HL-60 (cell line): ENCODE data around the gene RET.
A peak's percentile ranks its signal among the peaks of the same experiment; 100 is the strongest.

Experiments used
- DNase-seq, 2 experiments: peaks; one replicate each; pipeline ENCODE4 v3.0.0-alpha.2; 2010 to 2020; ENCODE audit warnings: low read depth in 1 of 2, low spot score in 1 of 2
- H3K27ac ChIP-seq: fragments of 250-450 bp; sonication (Bioruptor Pico); replicated peaks from 2 replicates; pipeline ENCODE4 v1.5.1; 2020; ENCODE audit warnings: mild to moderate bottlenecking, moderate library complexity
- H3K27me3 ChIP-seq: fragments of 250-450 bp; sonication (Bioruptor Pico); 2 replicates; pipeline ENCODE4 v1.5.1; 2021; ENCODE audit warnings: mild to moderate bottlenecking, moderate library complexity; ENCODE audit not compliant: insufficient read depth, poor library complexity, severe bottlenecking
- H3K4me3 ChIP-seq: replicated peaks from 2 replicates; pipeline ENCODE4 v1.5.1; 2011; ENCODE audit warnings: mild to moderate bottlenecking, control low read depth, low read length; ENCODE audit not compliant: insufficient read depth
- CTCF ChIP-seq: IDR thresholded peaks from one replicate; pipeline ENCODE4 v1.5.1; 2011; ENCODE audit warnings: low read length, control low read depth, inconsistent platforms; ENCODE audit not compliant: insufficient read depth
- GABPA ChIP-seq: IDR thresholded peaks from 2 replicates; pipeline ENCODE4 v1.6.1; 2012; ENCODE audit warnings: low read depth
- POLR2AphosphoS5 ChIP-seq: IDR thresholded peaks from 2 replicates; pipeline ENCODE4 v1.6.1; 2012; ENCODE audit warnings: low read depth
- REST ChIP-seq: IDR thresholded peaks from 2 replicates; pipeline ENCODE4 v1.6.1; 2012; ENCODE audit warnings: low read depth; ENCODE audit not compliant: insufficient replicate concordance
- SPI1 ChIP-seq: IDR thresholded peaks from 2 replicates; pipeline ENCODE4 v1.6.1; 2012; ENCODE audit warnings: low read depth, mild to moderate bottlenecking, borderline replicate concordance

The RET gene

DNA sequence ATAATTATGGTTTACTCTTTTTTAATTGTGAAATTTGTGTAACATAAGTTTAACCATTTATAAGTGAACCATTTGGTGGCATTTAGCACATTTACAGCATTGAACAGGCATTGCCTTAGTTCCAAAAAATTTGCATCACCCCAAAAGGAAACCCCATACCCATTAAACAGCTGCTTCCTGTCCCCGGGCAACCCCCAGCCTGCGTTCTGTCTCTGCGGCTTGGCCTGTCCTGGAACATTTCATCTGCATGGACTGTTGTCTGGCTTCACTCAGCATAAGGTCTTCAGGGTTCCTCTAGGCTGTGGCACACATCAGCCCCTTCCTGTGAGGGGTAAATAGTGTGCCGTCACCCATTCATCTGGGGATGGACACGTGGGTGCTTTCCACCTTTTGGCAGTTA lies 6.9 kb downstream of the RET start:
- Histone ChIP-seq H3K4me3 (no peak overlapping the region), H3K27ac (peak overlapping the region; percentile 30), H3K27me3 (no peaks in the 10 kb centered on the region)
- DNase-seq: peak in 1 of 2 experiments; percentile 71
- TF ChIP-seq POLR2AphosphoS5: peak; percentile 83
- no peak for TF ChIP-seq REST

DNA sequence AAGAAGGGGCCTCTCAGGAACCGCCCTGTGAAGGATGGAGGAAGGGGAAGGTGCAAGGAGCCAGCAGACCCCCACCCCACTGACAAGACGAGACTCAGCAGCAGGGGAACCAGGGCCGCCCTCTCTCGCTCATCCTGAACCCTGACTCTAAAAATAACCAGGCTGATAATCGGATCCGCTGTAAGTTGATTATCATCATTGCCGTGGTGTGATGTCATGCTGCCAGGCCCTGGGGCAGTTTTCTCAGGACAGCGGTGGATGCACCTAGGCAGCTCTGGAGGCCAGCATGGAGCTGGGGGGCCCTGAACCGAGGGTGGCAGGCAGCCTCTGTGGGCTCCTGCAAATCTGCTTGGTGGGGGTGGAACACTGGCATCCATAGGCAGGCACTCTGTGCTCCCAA lies 7.9 kb downstream of the RET start:
- Histone ChIP-seq H3K27ac (no peak overlapping the region), H3K27me3 (no peaks in the 10 kb centered on the region), H3K4me3 (no peak overlapping the region)
- TF ChIP-seq CTCF (no peak), POLR2AphosphoS5 (no peak), GABPA (no peak), SPI1 (no peak), REST (no peak)
- DNase-seq: no peak

- TF ChIP-seq POLR2AphosphoS5: no peak
- no peak for TF ChIP-seq GABPA
- TF ChIP-seq REST: no peak
- no peak for TF ChIP-seq CTCF
- Histone ChIP-seq H3K4me3 (no peak overlapping the region), H3K27me3 (no peaks in the 10 kb centered on the region), H3K27ac (no peak overlapping the region)
- no peak for DNase-seq
Observed at GRCh38 chr10:43086321-43086942, 9.6 kb downstream of the RET start.
